NCI-H2029 treated with DMSO at 0.1 percent for 48 hours (cell line): ENCODE measurements around the gene SMG5.
"Not testable (repeated sequence)": the region's sequence is repeated elsewhere in the genome, so short reads cannot be mapped to it uniquely, and the experiment has no call there.

ENCODE experiments used
- DNase-seq: peaks from one replicate; lab custom pipeline; 2025; lab: John Stamatoyannopoulos, UW

The SMG5 gene

GRCh38 chr1:156245451-156246232 lies 37.0 kb downstream of the SMG5 start:
- DNase-seq = no peak

- no peak for DNase-seq
Measured at GRCh38 chr1:156244712-156245111, 37.9 kb downstream of the SMG5 start.

- no peak for DNase-seq
Measured at GRCh38 chr1:156244126-156244525, 38.5 kb downstream of the SMG5 start.

GRCh38 chr1:156242738-156243137 lies 39.9 kb downstream of the SMG5 start:
- DNase-seq = no peak

GRCh38 chr1:156241926-156242325 lies 40.7 kb downstream of the SMG5 start, which contains the start of gene BGLAP:
TSS of gene BGLAP (plus strand) at chr1:156242184. CDS start at chr1:156242232, 48 bp downstream.
- DNase-seq = no peak

- no peak for DNase-seq
Measured at GRCh38 chr1:156241311-156241811, 41.3 kb downstream of the SMG5 start.

- no peak for DNase-seq
Measured at GRCh38 chr1:156238248-156238647, 44.4 kb downstream of the SMG5 start.

- no peak for DNase-seq
Measured at GRCh38 chr1:156236164-156236563, 46.5 kb downstream of the SMG5 start.

GRCh38 chr1:156233426-156234127 lies 49.0 kb downstream of the SMG5 start:
- no peak for DNase-seq

- DNase-seq = no peak
Measured at GRCh38 chr1:156232201-156232894, 50.3 kb downstream of the SMG5 start.

- DNase-seq = no peak
Measured at GRCh38 chr1:156230473-156230837, 52.2 kb downstream of the SMG5 start.

GRCh38 chr1:156229809-156230472 lies 52.7 kb downstream of the SMG5 start:
- DNase-seq = no peak

- DNase-seq = no peak
Measured at GRCh38 chr1:156228501-156228900, 54.1 kb downstream of the SMG5 start.

- no peak for DNase-seq
Measured at GRCh38 chr1:156226782-156227181, 55.8 kb downstream of the SMG5 start.

- no peak for DNase-seq
Measured at GRCh38 chr1:156226116-156226538, 56.5 kb downstream of the SMG5 start.

GRCh38 chr1:156225677-156226014 lies 57.0 kb downstream of the SMG5 start:
- DNase-seq = no peak

GRCh38 chr1:156221986-156222692 lies 60.5 kb downstream of the SMG5 start:
- DNase-seq = no peak

- no peak for DNase-seq
Measured at GRCh38 chr1:156220226-156220625, 62.4 kb downstream of the SMG5 start.

GRCh38 chr1:156217871-156218270 lies 64.8 kb downstream of the SMG5 start:
- no peak for DNase-seq

- DNase-seq = not testable (repeated sequence)
Measured at GRCh38 chr1:156216361-156217086, 66.1 kb downstream of the SMG5 start.
